ENCODE results near the gene SRCAP.

GRCh38 chr16:30738984-30739951, 40.3 kb downstream of the SRCAP start:
- TF ChIP-seq ATF2 (CRISPR knock-in tag; IDR thresholded peaks at IDR 0.05; ENCODE audit: borderline replicate concordance, low read depth) (no peak), NFE2L1 (CRISPR knock-in tag; IDR thresholded peaks at IDR 0.05) (no peak), CTCF (IDR thresholded peaks at IDR 0.05) (no peak), CBFB (CRISPR knock-in tag; IDR thresholded peaks at IDR 0.05; ENCODE audit: low read depth) (no peak), CREB1 (CRISPR knock-in tag; IDR thresholded peaks at IDR 0.05) (no peak), PREB (CRISPR knock-in tag; IDR thresholded peaks at IDR 0.05; ENCODE audit: borderline replicate concordance) (no peak), ZNF416 (CRISPR knock-in tag; IDR thresholded peaks at IDR 0.05) (no peak), FOXP4 (CRISPR knock-in tag; IDR thresholded peaks at IDR 0.05) (no peak)

Measured in WTC11 (cell line).